ENCODE results near the gene CD47.

CD47 gene

GRCh38 chr3:108117241-108117775 lies 26.5 kb upstream of the CD47 start:
- DNase-seq (ENCODE audit: low read depth) = no peak

- no peak for DNase-seq (ENCODE audit: low read depth)
These were observed 23.7 kb upstream of the CD47 start for GRCh38 chr3:108114423-108115065.

DNA sequence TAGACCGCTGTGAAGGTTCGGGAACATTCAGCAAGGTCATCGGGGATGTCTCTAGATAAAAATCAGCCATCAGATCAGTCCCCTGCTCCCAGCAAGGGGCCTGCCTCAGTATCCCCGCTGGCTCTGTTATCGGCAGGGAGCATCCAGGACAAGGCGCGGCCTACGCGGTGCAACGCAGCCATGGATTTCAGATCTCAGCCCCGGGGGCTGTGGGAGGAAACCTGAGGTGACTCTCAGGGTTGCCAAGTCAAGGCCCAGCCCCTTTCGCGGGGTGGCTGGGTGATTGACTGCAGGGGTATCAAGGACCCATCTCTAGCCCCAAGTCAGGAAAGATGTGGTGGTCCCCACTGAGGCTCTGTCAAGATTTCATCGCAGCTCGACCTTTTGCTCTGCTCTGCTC lies 23.1 kb upstream of the CD47 start:
- DNase-seq (ENCODE audit: low read depth) = no peak

GRCh38 chr3:108110934-108111333 lies 20.1 kb upstream of the CD47 start:
- no peak for DNase-seq (ENCODE audit: low read depth)

- DNase-seq (ENCODE audit: low read depth) = no peak
These were observed 17.6 kb upstream of the CD47 start for GRCh38 chr3:108108416-108108815.

GRCh38 chr3:108106449-108106848 lies 15.6 kb upstream of the CD47 start:
- DNase-seq (ENCODE audit: low read depth) = no peak

GRCh38 chr3:108106031-108106430 lies 15.2 kb upstream of the CD47 start:
- no peak for DNase-seq (ENCODE audit: low read depth)

DNA sequence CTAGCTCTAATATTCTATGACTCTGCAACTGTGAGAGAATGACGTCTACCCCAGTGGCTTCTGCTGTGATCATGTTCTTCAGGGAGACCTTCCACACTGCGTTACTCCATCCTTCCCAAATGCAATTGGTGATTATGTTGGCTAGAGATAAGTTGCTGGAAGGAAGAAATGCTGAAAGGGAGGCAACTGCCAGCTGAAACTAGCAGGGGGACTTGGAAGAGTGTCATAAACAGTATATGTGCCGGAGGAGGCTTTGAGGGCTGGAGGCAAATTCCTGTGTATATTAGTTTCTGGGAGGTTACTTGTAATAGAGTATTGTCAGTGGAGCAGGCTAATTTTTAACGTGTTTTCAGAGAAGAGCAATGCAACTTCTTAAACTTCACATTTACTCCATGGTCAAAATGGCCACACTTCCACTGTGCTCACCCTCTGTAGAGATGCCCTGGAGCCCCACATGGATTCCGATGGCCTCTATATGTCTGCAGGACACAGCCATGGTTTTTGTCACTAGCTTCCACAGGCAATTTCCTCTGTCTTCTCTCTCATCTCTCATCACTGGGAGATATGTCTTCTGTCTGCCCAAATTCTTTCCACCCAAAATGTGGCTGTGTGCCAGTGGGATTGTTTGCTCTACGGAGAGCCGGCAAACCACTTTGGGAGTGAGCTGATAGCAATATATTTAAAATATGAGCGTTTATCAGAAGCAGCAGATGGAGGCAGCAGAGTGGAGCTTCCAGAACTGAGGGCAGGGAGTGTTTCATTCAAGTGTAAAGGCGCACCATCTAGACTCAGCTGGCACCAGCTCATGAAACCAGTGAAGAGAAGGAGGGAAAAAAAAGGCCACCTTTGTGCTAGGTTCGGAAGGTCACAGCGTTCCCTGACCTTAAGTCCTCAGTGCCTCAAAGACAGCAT lies 13.3 kb upstream of the CD47 start:
- no peak for DNase-seq (ENCODE audit: low read depth)

- DNase-seq (ENCODE audit: low read depth) = no peak
These were observed 12.4 kb upstream of the CD47 start for GRCh38 chr3:108103040-108103751.

DNA sequence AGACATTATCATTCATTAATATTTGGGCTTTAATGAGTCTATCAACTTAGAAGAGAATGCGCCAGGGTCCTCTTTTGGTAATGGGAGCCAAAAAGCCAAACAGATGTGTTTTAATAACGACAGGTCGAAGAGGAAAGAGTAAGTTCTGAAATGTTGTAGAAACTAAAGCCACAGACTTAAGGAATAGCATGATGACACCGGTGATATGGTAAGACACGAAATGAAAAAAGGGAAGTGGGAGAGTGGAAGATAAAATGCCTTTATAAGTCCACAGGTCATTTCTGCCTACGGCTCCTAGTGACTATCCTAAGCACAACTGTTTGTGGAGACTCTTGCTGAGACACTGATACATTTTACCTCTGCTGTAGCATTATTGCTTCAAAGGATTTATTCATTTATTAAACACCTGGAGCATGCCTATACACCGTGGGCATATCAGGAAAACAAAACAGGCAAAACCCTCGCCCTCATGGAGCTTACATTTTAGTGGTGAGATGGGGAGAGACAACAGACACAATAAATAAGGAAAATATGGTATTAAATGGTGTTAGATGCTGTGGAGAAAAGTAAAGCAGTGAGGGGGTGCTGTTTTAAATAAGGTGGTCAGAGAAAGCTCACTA lies 11.7 kb upstream of the CD47 start:
- DNase-seq (ENCODE audit: low read depth) = no peak

- DNase-seq (ENCODE audit: low read depth) = no peak
These were observed 10.3 kb upstream of the CD47 start for GRCh38 chr3:108100906-108101660.

DNA sequence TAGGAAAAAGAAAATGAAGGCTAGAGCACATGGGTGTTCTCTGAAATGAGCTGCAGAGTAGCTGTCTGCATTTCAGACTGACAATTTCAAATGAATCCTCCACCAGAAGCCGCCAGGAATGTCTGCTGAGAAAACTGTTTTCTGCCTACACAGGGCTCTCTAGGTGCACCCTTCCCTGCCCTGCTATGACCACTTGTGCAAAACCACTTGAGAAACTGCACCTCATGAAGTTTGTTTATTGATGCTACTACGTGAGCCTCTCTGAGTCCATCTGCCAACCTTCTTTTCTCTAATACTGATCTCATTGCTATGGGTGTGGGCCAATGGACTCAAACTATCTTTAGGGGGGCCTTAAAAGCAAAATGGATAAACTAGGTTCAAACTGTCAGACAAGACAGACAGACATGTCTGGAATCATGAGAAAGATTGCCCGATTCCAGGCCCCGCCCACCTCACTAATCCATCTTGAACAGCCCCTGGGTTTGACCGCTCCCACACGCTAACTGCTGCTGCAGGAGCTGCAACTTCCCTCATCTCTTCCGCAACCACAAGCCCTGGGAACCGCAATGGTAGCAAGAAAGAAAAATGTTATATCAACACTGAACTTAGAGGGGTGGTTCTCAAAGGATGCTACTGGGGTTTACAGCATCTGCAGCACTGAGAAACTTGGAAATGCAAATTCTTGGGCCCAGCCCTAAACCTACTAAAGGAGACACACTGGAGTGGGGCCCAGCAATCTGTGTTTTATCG lies 9.0 kb upstream of the CD47 start:
- no peak for DNase-seq (ENCODE audit: low read depth)

- DNase-seq (ENCODE audit: low read depth) = no peak
These were observed 8.4 kb upstream of the CD47 start for GRCh38 chr3:108099244-108099643.

DNA sequence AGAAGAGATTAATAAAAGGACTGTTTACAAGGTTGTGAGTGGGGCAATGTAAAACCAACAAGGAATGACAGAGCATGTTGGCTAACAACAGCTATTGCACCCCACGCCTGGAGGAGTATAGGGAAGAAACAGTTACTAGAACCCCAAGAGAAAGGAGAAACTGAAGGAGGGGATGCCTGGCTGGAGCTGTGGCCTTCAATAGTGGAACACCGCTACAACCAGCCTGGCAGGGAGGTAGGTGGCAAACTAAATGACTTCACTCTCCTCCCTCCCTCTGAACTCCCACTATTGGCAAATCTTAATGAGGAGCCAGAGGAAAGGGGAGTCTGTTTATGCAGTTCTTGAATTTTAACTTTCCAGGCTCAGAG lies 7.2 kb upstream of the CD47 start:
- no peak for DNase-seq (ENCODE audit: low read depth)

DNA sequence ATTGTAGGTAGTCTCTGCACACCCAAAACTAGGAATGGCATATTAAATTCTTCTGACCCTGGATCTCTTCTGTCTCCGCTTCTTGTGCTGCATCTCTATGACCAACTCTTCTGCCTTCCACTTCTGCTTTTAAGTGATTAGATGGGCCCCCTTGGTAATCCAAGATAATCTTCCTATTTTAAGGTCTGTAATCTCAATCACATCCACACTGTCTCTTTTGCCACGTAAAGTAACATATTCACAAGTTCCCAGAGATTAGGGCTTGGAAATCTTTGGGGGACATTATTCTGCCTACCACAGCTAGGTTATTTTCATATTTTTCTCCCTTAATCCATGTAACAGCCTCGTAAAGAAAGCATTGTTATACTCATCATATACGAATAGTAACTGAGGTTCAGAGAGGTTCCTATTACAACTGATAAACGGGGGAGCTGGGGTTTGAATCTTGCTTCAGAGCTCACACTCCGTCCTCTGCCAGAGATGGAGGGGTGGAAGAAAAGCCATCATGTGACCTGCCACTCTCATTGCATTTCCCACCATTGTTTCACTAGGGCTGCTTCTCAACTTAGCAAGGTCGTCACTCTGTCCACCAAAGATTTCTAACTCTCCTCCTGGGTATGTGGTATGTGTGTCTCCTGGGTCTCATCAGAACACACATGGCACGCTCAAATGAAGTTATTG lies 6.6 kb upstream of the CD47 start:
- DNase-seq (ENCODE audit: low read depth) = no peak

GRCh38 chr3:108096532-108097321 lies 5.9 kb upstream of the CD47 start:
- DNase-seq (ENCODE audit: low read depth) = no peak

DNA sequence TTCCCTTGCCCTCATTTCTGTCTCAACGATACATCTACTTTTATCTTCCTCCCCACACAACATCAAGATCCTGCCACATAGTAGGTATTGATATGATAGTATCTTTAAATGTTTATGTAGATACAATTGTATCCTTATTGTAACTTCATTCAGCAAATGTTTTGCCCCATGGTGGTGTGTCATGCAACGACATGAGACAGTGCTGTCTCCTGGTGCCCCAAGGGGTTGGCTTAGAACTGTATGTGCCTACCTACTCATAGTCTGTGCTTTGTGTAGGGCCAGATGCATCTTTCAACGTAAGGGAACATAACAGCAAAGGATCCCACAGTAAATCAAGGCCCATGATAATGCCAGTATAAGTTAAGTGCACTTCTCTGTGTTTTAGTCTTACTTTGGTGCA lies 2.8 kb upstream of the CD47 start:
- no peak for DNase-seq (ENCODE audit: low read depth)

DNA sequence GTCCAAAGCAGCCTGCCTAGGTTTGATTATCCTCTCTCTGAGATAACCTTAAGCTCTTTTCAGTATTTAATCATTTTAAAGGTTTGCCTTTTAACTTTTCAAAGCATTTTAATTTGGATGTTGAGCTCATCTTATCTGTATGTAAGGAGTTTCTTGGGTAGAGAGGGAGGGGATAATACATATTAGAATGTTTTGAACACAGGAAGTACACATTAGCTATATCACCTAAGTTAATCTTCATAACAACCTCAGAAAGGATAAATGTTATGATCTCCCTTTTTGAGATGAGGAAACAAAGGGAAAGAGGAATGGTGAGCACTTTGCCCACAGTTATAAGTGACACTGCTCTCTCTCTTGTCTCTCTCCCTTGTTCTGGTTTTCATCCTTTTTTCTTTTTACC lies 2.2 kb upstream of the CD47 start:
- DNase-seq (ENCODE audit: low read depth) = no peak

GRCh38 chr3:108092501-108092900 lies 1.7 kb upstream of the CD47 start:
- DNase-seq (ENCODE audit: low read depth) = no peak

Measured in activated T-cell treated with anti-CD3 and anti-CD28 coated beads for 24 hours (primary cell).